ENCODE measurements around the gene LCN12. TPM values are rescaled to one million over a fixed set of nuclear protein-coding genes. Genes with fewer than 3 reads are reported as not detected.
"Not testable (repeated sequence)": the region's sequence is repeated elsewhere in the genome, so short reads cannot be mapped to it uniquely, and the experiment has no call there.

Gene LCN12
- total RNA-seq, 1 experiment from 2014 or later, result not detected

DNA sequence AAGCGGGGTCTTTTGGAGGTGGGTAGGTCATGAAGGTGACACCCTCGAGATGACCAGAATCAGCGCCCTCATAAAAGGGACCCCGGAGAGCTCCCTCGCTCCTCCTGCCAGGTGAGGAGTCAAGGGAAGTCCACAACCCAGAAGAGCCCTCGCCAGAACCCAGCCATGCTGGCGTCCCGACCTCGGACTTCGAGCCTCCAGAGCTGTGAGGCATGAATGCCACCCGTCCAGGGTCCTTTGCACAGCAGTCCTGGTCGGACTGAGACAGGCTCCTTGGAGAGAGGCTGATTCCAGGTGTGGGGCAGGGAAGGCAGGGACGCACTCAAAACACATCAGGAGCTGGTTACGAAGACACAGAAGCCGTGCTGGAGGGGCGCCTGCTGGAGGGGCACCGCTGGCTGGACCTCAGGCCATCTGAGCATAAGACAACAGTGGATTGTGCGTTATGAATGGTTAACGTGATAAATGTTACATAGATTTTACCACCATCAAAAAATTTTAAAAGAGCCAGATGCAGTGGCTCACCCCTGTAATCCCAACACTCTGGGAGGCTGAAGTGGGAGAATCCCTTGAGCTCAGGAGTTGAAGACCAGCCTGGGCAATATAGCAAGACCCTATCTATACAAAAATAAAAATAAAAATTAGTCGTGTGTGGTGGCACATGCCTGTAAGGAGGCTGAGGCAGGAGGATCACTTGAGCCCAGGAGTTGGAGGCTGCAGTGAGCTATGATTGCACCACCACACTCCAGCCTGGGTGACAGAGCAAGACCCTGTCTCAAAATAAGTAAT is 50.0 kb downstream of the LCN12 start:
- H3K27ac ChIP-seq (ENCODE audit: low read length), result no peak overlapping the region
- no peaks in the 10 kb centered on the region for H3K27me3 ChIP-seq (ENCODE audit: low read length)
- DNase-seq, result no peak
- no peaks in the 10 kb centered on the region for H3K9me2 ChIP-seq (replicated peaks; ENCODE audit: insufficient read depth, low read length)
- no peaks in the 10 kb centered on the region for H4K20me1 ChIP-seq (ENCODE audit: insufficient read depth, low read depth, low read length)
- H3K79me2 ChIP-seq (ENCODE audit: low read length), result no peaks in the 10 kb centered on the region
- H3K4me3 ChIP-seq (ENCODE audit: low read length), result no peak overlapping the region
- no peaks in the 10 kb centered on the region for H3K9me3 ChIP-seq (ENCODE audit: low read length)
- peaks cover 9% of the 10 kb centered on the region for H3K4me1 ChIP-seq (ENCODE audit: low read length)
- H3K4me2 ChIP-seq (ENCODE audit: low read depth, low read length, poor library complexity, severe bottlenecking), result no peak overlapping the region
- H2AFZ ChIP-seq (ENCODE audit: low read length), result no peak overlapping the region
- H3K9ac ChIP-seq (ENCODE audit: low read length), result no peak overlapping the region
- no peaks in the 10 kb centered on the region for H3K36me3 ChIP-seq (ENCODE audit: insufficient read depth, low read length)

DNA sequence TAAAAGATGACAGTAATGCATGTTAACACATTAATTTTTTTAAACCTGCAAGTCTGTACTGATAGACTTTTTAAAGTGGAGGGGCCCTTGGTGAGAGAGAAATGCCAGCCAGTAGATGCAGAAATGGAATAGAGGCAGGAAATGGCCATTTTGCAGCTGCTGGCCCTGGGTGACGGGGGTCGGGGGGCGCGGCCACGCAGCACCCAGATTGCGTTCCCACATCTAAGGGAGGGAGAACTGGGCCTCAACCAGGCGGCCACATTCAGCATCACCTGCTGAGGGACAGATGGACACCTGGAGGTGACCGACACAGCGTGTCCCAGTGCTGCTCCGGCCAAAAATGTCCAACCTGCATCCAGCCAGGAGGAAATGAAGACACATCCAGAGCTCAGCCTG is 50.6 kb downstream of the LCN12 start:
- no peak overlapping the region for H3K4me3 ChIP-seq (ENCODE audit: low read length)
- no peaks in the 10 kb centered on the region for H4K20me1 ChIP-seq (ENCODE audit: insufficient read depth, low read depth, low read length)
- H3K79me2 ChIP-seq (ENCODE audit: low read length), result no peaks in the 10 kb centered on the region
- H3K27me3 ChIP-seq (ENCODE audit: low read length), result no peaks in the 10 kb centered on the region
- H3K4me2 ChIP-seq (ENCODE audit: low read depth, low read length, poor library complexity, severe bottlenecking), result no peak overlapping the region
- no peak overlapping the region for H3K9ac ChIP-seq (ENCODE audit: low read length)
- H3K9me2 ChIP-seq (replicated peaks; ENCODE audit: insufficient read depth, low read length), result no peaks in the 10 kb centered on the region
- H3K36me3 ChIP-seq (ENCODE audit: insufficient read depth, low read length), result no peaks in the 10 kb centered on the region
- no peaks in the 10 kb centered on the region for H3K9me3 ChIP-seq (ENCODE audit: low read length)
- no peak overlapping the region for H3K27ac ChIP-seq (ENCODE audit: low read length)
- no peak for DNase-seq
- H2AFZ ChIP-seq (ENCODE audit: low read length), result no peak overlapping the region
- peaks cover 9% of the 10 kb centered on the region for H3K4me1 ChIP-seq (ENCODE audit: low read length)

DNA sequence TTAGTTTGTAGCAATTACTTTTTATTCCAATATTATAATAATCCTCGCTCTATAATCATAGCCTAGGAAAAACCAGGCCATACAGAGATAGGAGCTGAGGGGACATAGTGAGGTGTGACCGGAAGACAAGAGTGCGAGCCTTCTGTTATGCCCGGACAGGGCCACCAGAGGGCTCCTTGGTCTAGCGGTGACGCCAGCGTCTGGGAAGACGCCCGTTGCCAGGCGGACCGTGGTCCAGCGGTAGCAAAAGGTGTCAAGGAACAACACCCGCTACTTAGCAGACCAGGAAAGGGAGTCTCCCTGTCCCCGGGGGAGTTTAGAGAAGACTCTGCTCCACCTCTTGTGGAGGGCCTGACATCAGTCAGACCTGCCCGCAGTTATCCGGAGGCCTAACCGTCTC is 52.2 kb downstream of the LCN12 start:
- H3K36me3 ChIP-seq (ENCODE audit: insufficient read depth, low read length); H3K4me3 ChIP-seq (ENCODE audit: low read length); H3K9me2 ChIP-seq (replicated peaks; ENCODE audit: insufficient read depth, low read length); H3K9ac ChIP-seq (ENCODE audit: low read length); H3K4me2 ChIP-seq (ENCODE audit: low read depth, low read length, poor library complexity, severe bottlenecking); H4K20me1 ChIP-seq (ENCODE audit: insufficient read depth, low read depth, low read length); H3K27me3 ChIP-seq (ENCODE audit: low read length); DNase-seq; H3K9me3 ChIP-seq (ENCODE audit: low read length); H3K27ac ChIP-seq (ENCODE audit: low read length); H2AFZ ChIP-seq (ENCODE audit: low read length); H3K79me2 ChIP-seq (ENCODE audit: low read length); H3K4me1 ChIP-seq (ENCODE audit: low read length): not testable (repeated sequence)

Other genes with a start within 250 kb of the LCN12 start
- not detected in 2 replicates for gene DIPK1B, start 239.7 kb upstream of the LCN12 start, total RNA-seq (2014; rRNA removed; shearing (Covaris generic); ENCODE audit: low replicate concordance)
- not detected in 2 replicates for gene LCN10, start 209.3 kb upstream of the LCN12 start, total RNA-seq (2014; rRNA removed; shearing (Covaris generic); ENCODE audit: low replicate concordance)
- not detected in 2 replicates for gene LCN6, start 203.7 kb upstream of the LCN12 start, total RNA-seq (2014; rRNA removed; shearing (Covaris generic); ENCODE audit: low replicate concordance)
- gene LCN8, start 194.0 kb upstream of the LCN12 start, total RNA-seq (2014; rRNA removed; shearing (Covaris generic); ENCODE audit: low replicate concordance), result not detected in 2 replicates
- not detected in 2 replicates for gene LCN15, start 187.8 kb upstream of the LCN12 start, total RNA-seq (2014; rRNA removed; shearing (Covaris generic); ENCODE audit: low replicate concordance)
- 20.5 and 61.8 TPM in 2 replicates for gene TMEM141, start 160.9 kb upstream of the LCN12 start, total RNA-seq (2014; rRNA removed; shearing (Covaris generic); ENCODE audit: low replicate concordance)
- 1.6 TPM in 1 of 2 replicates, not detected in the other for gene CCDC183, start 155.9 kb upstream of the LCN12 start, total RNA-seq (2014; rRNA removed; shearing (Covaris generic); ENCODE audit: low replicate concordance)
- gene RABL6, start 144.3 kb upstream of the LCN12 start, total RNA-seq (2014; rRNA removed; shearing (Covaris generic); ENCODE audit: low replicate concordance), result 43.1 and 78.1 TPM in 2 replicates
- 1.9 and 5.0 TPM in 2 replicates for gene AJM1, start 109.8 kb upstream of the LCN12 start, total RNA-seq (2014; rRNA removed; shearing (Covaris generic); ENCODE audit: low replicate concordance)
- gene PHPT1, start 102.9 kb upstream of the LCN12 start, total RNA-seq (2014; rRNA removed; shearing (Covaris generic); ENCODE audit: low replicate concordance), result 82.5 and 164 TPM in 2 replicates
- gene MAMDC4, start 99.9 kb upstream of the LCN12 start, total RNA-seq (2014; rRNA removed; shearing (Covaris generic); ENCODE audit: low replicate concordance), result 7.9 TPM in 2 replicates
- gene EDF1, start 86.0 kb upstream of the LCN12 start, total RNA-seq (2014; rRNA removed; shearing (Covaris generic); ENCODE audit: low replicate concordance), result 152 and 302 TPM in 2 replicates
- gene TRAF2, start 65.8 kb upstream of the LCN12 start, total RNA-seq (2014; rRNA removed; shearing (Covaris generic); ENCODE audit: low replicate concordance), result 6.3 and 11.3 TPM in 2 replicates
- gene FBXW5, start 7.5 kb upstream of the LCN12 start, total RNA-seq (2014; rRNA removed; shearing (Covaris generic); ENCODE audit: low replicate concordance), result 37.3 and 103 TPM in 2 replicates
- gene C8G, start 7.0 kb upstream of the LCN12 start, total RNA-seq (2014; rRNA removed; shearing (Covaris generic); ENCODE audit: low replicate concordance), result not detected in 2 replicates
- gene PTGDS, start 25.2 kb downstream of the LCN12 start, total RNA-seq (2014; rRNA removed; shearing (Covaris generic); ENCODE audit: low replicate concordance), result not detected in 2 replicates
- gene LCNL1, start 30.7 kb downstream of the LCN12 start, total RNA-seq (2014; rRNA removed; shearing (Covaris generic); ENCODE audit: low replicate concordance), result not detected in 2 replicates
- gene PAXX, start 40.1 kb downstream of the LCN12 start, total RNA-seq (2014; rRNA removed; shearing (Covaris generic); ENCODE audit: low replicate concordance), result 20.1 and 62.6 TPM in 2 replicates
- not detected in 2 replicates for gene CLIC3, start 44.3 kb downstream of the LCN12 start, total RNA-seq (2014; rRNA removed; shearing (Covaris generic); ENCODE audit: low replicate concordance)
- gene ABCA2, start 76.0 kb downstream of the LCN12 start, total RNA-seq (2014; rRNA removed; shearing (Covaris generic); ENCODE audit: low replicate concordance), result 2.4 and 6.4 TPM in 2 replicates
- not detected in 2 replicates for gene FUT7, start 79.8 kb downstream of the LCN12 start, total RNA-seq (2014; rRNA removed; shearing (Covaris generic); ENCODE audit: low replicate concordance)
- gene NPDC1, start 93.9 kb downstream of the LCN12 start, total RNA-seq (2014; rRNA removed; shearing (Covaris generic); ENCODE audit: low replicate concordance), result not detected in 2 replicates
- gene ENTPD2, start 101.8 kb downstream of the LCN12 start, total RNA-seq (2014; rRNA removed; shearing (Covaris generic); ENCODE audit: low replicate concordance), result not detected in 2 replicates
- 18.6 and 53.2 TPM in 2 replicates for gene SAPCD2, start 118.3 kb downstream of the LCN12 start, total RNA-seq (2014; rRNA removed; shearing (Covaris generic); ENCODE audit: low replicate concordance)
- 15.1 and 26.2 TPM in 2 replicates for gene UAP1L1, start 125.2 kb downstream of the LCN12 start, total RNA-seq (2014; rRNA removed; shearing (Covaris generic); ENCODE audit: low replicate concordance)
- 28.9 and 58.1 TPM in 2 replicates for gene MAN1B1, start 134.7 kb downstream of the LCN12 start, total RNA-seq (2014; rRNA removed; shearing (Covaris generic); ENCODE audit: low replicate concordance)
- 114 and 237 TPM in 2 replicates for gene DPP7, start 162.5 kb downstream of the LCN12 start, total RNA-seq (2014; rRNA removed; shearing (Covaris generic); ENCODE audit: low replicate concordance)
- gene GRIN1, start 186.9 kb downstream of the LCN12 start, total RNA-seq (2014; rRNA removed; shearing (Covaris generic); ENCODE audit: low replicate concordance), result not detected in 2 replicates
- gene LRRC26, start 217.8 kb downstream of the LCN12 start, total RNA-seq (2014; rRNA removed; shearing (Covaris generic); ENCODE audit: low replicate concordance), result not detected in 2 replicates
- not detected in 2 replicates for gene TMEM210, start 219.8 kb downstream of the LCN12 start, total RNA-seq (2014; rRNA removed; shearing (Covaris generic); ENCODE audit: low replicate concordance)
- 16.8 and 28.0 TPM in 2 replicates for gene ANAPC2, start 236.3 kb downstream of the LCN12 start, total RNA-seq (2014; rRNA removed; shearing (Covaris generic); ENCODE audit: low replicate concordance)
- 48.9 and 101 TPM in 2 replicates for gene SSNA1, start 236.4 kb downstream of the LCN12 start, total RNA-seq (2014; rRNA removed; shearing (Covaris generic); ENCODE audit: low replicate concordance)
- gene TPRN, start 248.5 kb downstream of the LCN12 start, total RNA-seq (2014; rRNA removed; shearing (Covaris generic); ENCODE audit: low replicate concordance), result 5.7 and 15.2 TPM in 2 replicates

All from Karpas-422 (cell line).